OCI-LY7 (cell line): ENCODE measurements around the gene FBXL20. TPM values are rescaled to one million over a fixed set of nuclear protein-coding genes. Genes with fewer than 3 reads are reported as not detected.

Experiments used
- BruUV-seq: library from RNA; stranded (reverse); fragments of 400-500 nt; replicated peaks from 2 replicates; lab custom pipeline; 2021; lab: Mats Ljungman, UMichigan
- CTCF ChIA-PET: fragments of 300-600 bp; sonication (Branson Sonifier 250); formaldehyde crosslinking; loops from one replicate; lab custom pipeline; 2022; ENCODE audit warnings: antibody characterized with exemption; ENCODE audit not compliant: unreplicated experiment; lab: Charles Lee
- POLR2A ChIA-PET: fragments of 300-600 bp; sonication (Branson Sonifier 250); formaldehyde crosslinking; loops from one replicate; lab custom pipeline; 2022; ENCODE audit warnings: antibody characterized with exemption; lab: Charles Lee
- DNase-seq: peaks from one replicate; pipeline ENCODE4 v3.0.0-alpha.2; 2015; ENCODE audit warnings: low spot score
- H2AFZ ChIP-seq: fragments of 200-600 bp; sonication (generic), shearing (Covaris generic); 2 replicates; pipeline ENCODE4 v1.6.1; 2014; ENCODE audit warnings: mild to moderate bottlenecking, antibody characterized with exemption, low read length, moderate library complexity
- H3K27ac ChIP-seq: fragments of 200-600 bp; sonication (generic); 2 replicates; pipeline ENCODE4 v1.5.1; 2014; ENCODE audit warnings: mixed run types, low read depth, mild to moderate bottlenecking, moderate library complexity, low read length, inconsistent platforms; ENCODE audit not compliant: poor library complexity, severe bottlenecking
- H3K36me3 ChIP-seq: fragments of 200-600 bp; sonication (generic); 2 replicates; pipeline ENCODE4 v1.6.1; 2014; ENCODE audit warnings: mild to moderate bottlenecking, antibody characterized with exemption, low read length, moderate library complexity, mixed read lengths; ENCODE audit not compliant: insufficient read depth
- H3K4me1 ChIP-seq: fragments of 200-600 bp; sonication (generic); 2 replicates; pipeline ENCODE4 v1.5.1; 2014; ENCODE audit warnings: mild to moderate bottlenecking, low read length; ENCODE audit not compliant: insufficient read depth, poor library complexity, severe bottlenecking
- H3K4me2 ChIP-seq: fragments of 200-600 bp; sonication (generic); 2 replicates; pipeline ENCODE4 v1.6.1; 2014; ENCODE audit warnings: mild to moderate bottlenecking, low read length
- H3K4me3 ChIP-seq: fragments of 200-600 bp; sonication (generic); 2 replicates; pipeline ENCODE4 v1.5.1; 2014; ENCODE audit warnings: mild to moderate bottlenecking, low read depth, low read length; ENCODE audit not compliant: poor library complexity, severe bottlenecking
- H3K79me2 ChIP-seq: fragments of 200-600 bp; sonication (generic); 2 replicates; pipeline ENCODE4 v1.6.1; 2016; ENCODE audit warnings: low read depth, mild to moderate bottlenecking, low read length, moderate library complexity, mixed read lengths; ENCODE audit not compliant: insufficient read depth
- H3K9me2 ChIP-seq: fragments of 200-600 bp; sonication (generic); 2 replicates; pipeline ENCODE4 v1.6.1; 2016; ENCODE audit warnings: mild to moderate bottlenecking, low read length, mixed read lengths; ENCODE audit not compliant: insufficient read depth
- H3K9me3 ChIP-seq: fragments of 200-600 bp; sonication (generic); 2 replicates; pipeline ENCODE4 v1.6.1; 2014; ENCODE audit warnings: mild to moderate bottlenecking, mixed run types, low read length, mixed read lengths
- H4K20me1 ChIP-seq: fragments of 200-600 bp; sonication (generic); 2 replicates; pipeline ENCODE4 v1.6.1; 2014; ENCODE audit warnings: mild to moderate bottlenecking, antibody characterized with exemption, low read length, moderate library complexity, mixed read lengths; ENCODE audit not compliant: insufficient read depth
- EZH2phosphoT487 ChIP-seq: fragments of 200-600 bp; sonication (generic); IDR thresholded peaks from 2 replicates; pipeline ENCODE4 v1.6.1; 2018; ENCODE audit warnings: low read depth, borderline replicate concordance, mild to moderate bottlenecking, mixed run types, antibody characterized with exemption, low read length, moderate library complexity, mixed read lengths
- intact Hi-C: fragments of 100-400 bp; cut with micrococcal nuclease; formaldehyde crosslinking; loops from one replicate; pipeline ENCODE4 v1.10.0; 2022; ENCODE audit not compliant: unreplicated experiment
- total RNA-seq, 2 experiments: library from RNA; depleted of rRNA in 1 of 2; stranded (reverse); fragments of >200 nt in 1 of 2; shearing (Covaris generic) in 1 of 2; gene quantifications; 2 replicates each; pipeline ENCODE4 v1.2.3, GENCODE V29; 2014 to 2022
- TF ChIP-seq, protein P1 (sequence below): fragments of 200-600 bp; sonication (generic); conservative IDR thresholded peaks from 2 replicates; pipeline ENCODE4 v1.5.1; 2014; ENCODE audit warnings: mild to moderate bottlenecking, antibody characterized with exemption, low read length, moderate library complexity, mixed read lengths

FBXL20 gene
- total RNA-seq, 2 experiments from 2014 or later, result 2.1 to 12.2 TPM

DNA sequence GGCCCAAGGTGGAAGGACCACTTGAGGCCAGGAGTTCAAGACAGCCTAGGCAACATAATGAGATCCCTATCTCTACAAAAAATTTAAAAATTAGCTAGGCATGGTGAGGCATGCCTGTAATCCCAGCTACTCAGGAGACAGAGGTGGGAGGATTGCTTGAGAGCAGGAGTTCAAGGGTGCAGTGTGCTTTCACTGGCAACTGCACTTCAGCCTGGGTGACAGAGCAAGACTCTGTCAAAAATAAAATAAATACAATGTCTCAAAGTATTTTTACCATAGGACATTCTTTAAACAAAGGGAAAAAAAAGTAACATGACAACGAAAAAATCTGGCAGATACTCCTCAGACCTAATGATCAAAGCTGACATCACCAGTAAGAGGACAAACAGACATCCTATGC, 72.6 kb downstream of the FBXL20 start:
- Histone ChIP-seq H4K20me1 (no peaks in the 10 kb centered on the region), H3K27ac (no peak overlapping the region), H3K79me2 (no peaks in the 10 kb centered on the region), H3K9me3 (no peaks in the 10 kb centered on the region), H2AFZ (no peak overlapping the region), H3K9me2 (no peaks in the 10 kb centered on the region), H3K4me1 (peaks cover 5% of the 10 kb centered on the region), H3K36me3 (no peaks in the 10 kb centered on the region), H3K4me2 (no peak overlapping the region), H3K4me3 (no peak overlapping the region)
- CTCF ChIA-PET, result no interaction called here
- no TSS peak for BruUV-seq
- intact Hi-C loops, result no loop called here
- DNase-seq, result no peak
- POLR2A ChIA-PET, result interaction anchor here (0.6 kb wide), 2 partner anchors 231 to 972 kb away, joined by 3 read pairs; no protein-coding TSS in a partner anchor
- TF ChIP-seq, protein P1, sequence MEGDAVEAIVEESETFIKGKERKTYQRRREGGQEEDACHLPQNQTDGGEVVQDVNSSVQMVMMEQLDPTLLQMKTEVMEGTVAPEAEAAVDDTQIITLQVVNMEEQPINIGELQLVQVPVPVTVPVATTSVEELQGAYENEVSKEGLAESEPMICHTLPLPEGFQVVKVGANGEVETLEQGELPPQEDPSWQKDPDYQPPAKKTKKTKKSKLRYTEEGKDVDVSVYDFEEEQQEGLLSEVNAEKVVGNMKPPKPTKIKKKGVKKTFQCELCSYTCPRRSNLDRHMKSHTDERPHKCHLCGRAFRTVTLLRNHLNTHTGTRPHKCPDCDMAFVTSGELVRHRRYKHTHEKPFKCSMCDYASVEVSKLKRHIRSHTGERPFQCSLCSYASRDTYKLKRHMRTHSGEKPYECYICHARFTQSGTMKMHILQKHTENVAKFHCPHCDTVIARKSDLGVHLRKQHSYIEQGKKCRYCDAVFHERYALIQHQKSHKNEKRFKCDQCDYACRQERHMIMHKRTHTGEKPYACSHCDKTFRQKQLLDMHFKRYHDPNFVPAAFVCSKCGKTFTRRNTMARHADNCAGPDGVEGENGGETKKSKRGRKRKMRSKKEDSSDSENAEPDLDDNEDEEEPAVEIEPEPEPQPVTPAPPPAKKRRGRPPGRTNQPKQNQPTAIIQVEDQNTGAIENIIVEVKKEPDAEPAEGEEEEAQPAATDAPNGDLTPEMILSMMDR, result no peak
- no peak for TF ChIP-seq EZH2phosphoT487

DNA sequence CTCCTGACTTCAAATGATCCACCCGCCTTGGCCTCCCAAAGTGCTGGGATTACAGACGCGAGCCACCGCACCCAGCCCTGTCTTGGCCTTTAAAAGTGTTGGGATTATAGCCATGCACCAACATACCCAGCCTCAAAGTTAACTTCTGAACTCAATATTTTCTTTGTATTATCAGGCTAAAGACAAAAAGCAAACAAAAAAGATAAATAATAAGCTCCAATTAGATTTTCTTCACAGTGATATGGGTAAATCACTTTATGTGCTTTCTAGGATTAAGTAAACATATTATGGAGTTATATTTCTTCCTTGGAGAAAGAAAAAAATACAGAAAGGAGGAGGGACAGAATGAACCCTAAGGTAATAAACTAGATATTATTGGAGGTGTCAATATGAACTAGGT, 74.3 kb downstream of the FBXL20 start:
- no TSS peak for BruUV-seq
- intact Hi-C loops, result no loop called here
- no peaks in the 10 kb centered on the region for H3K79me2 ChIP-seq
- no peaks in the 10 kb centered on the region for H4K20me1 ChIP-seq
- H3K9me2 ChIP-seq, result no peaks in the 10 kb centered on the region
- H3K4me1 ChIP-seq, result peaks cover 5% of the 10 kb centered on the region
- CTCF ChIA-PET, result no interaction called here
- H3K36me3 ChIP-seq, result no peaks in the 10 kb centered on the region
- H3K4me3 ChIP-seq, result no peak overlapping the region
- DNase-seq, result no peak
- H2AFZ ChIP-seq, result no peak overlapping the region
- TF ChIP-seq, protein P1, result no peak
- TF ChIP-seq EZH2phosphoT487, result no peak
- H3K27ac ChIP-seq, result no peak overlapping the region
- H3K9me3 ChIP-seq, result no peaks in the 10 kb centered on the region
- H3K4me2 ChIP-seq, result no peak overlapping the region
- POLR2A ChIA-PET, result no interaction called here

- H3K4me3 ChIP-seq, result no peak overlapping the region
- peaks cover under 1% of the 10 kb centered on the region for H3K4me1 ChIP-seq
- POLR2A ChIA-PET, result no interaction called here
- intact Hi-C loops, result no loop called here
- H3K9me2 ChIP-seq, result no peaks in the 10 kb centered on the region
- H3K36me3 ChIP-seq, result no peaks in the 10 kb centered on the region
- BruUV-seq, result no TSS peak
- H3K4me2 ChIP-seq, result no peak overlapping the region
- no peaks in the 10 kb centered on the region for H3K9me3 ChIP-seq
- no peaks in the 10 kb centered on the region for H3K79me2 ChIP-seq
- no peaks in the 10 kb centered on the region for H4K20me1 ChIP-seq
- H2AFZ ChIP-seq, result no peak overlapping the region
- H3K27ac ChIP-seq, result no peak overlapping the region
- TF ChIP-seq, protein P1, result no peak
- no peak for TF ChIP-seq EZH2phosphoT487
- no peak for DNase-seq
- CTCF ChIA-PET, result no interaction called here
Measured at GRCh38 chr17:39325528-39326240, 75.7 kb downstream of the FBXL20 start.
